Mesothelial cell of epicardium (in vitro differentiated cells): Measurements from ENCODE around the gene EXOC4. TPM values are rescaled to one million over a fixed set of nuclear protein-coding genes. Genes with fewer than 3 reads are reported as not detected.
"Not testable (repeated sequence)": the region's sequence is repeated elsewhere in the genome, so short reads cannot be mapped to it uniquely, and the experiment has no call there.

ENCODE experiments used
- DNase-seq, 2 experiments: peaks; one replicate each; pipeline ENCODE4 v3.0.0; 2021; ENCODE audit warnings: low spot score in 2 of 2; ENCODE audit not compliant: unreplicated experiment in 2 of 2
- H3K27ac Mint-ChIP-seq: 2 replicates; pipeline ENCODE4 v1.8.0; 2021; ENCODE audit warnings: mixed read lengths
- H3K27me3 Mint-ChIP-seq: 2 replicates; pipeline ENCODE4 v1.8.0; 2021; ENCODE audit warnings: low read depth, mixed read lengths
- H3K36me3 Mint-ChIP-seq: 2 replicates; pipeline ENCODE4 v1.8.0; 2021; ENCODE audit warnings: mixed read lengths
- H3K4me1 Mint-ChIP-seq: 2 replicates; pipeline ENCODE4 v1.8.0; 2021; ENCODE audit warnings: mixed read lengths
- H3K4me3 Mint-ChIP-seq: 2 replicates; pipeline ENCODE4 v1.8.0; 2021; ENCODE audit warnings: mild to moderate bottlenecking, moderate library complexity, mixed read lengths
- H3K9me3 Mint-ChIP-seq: 2 replicates; pipeline ENCODE4 v1.8.0; 2021; ENCODE audit warnings: mixed read lengths
- CTCF ChIP-seq: fragments of 200-600 bp; sonication (generic); IDR thresholded peaks from one replicate; pipeline ENCODE4 v1.5.0; 2021; ENCODE audit warnings: antibody characterized with exemption; ENCODE audit not compliant: unreplicated experiment
- total RNA-seq: library from RNA; stranded (reverse); gene quantifications from 3 replicates; pipeline ENCODE4 v1.2.1, GENCODE V29; 2021

The EXOC4 gene
- total RNA-seq, 1 donor from 2014 or later, result 105 TPM

- TF ChIP-seq CTCF, result no peak
- Mint-ChIP-seq H3K36me3 (peaks cover 21% of the 10 kb centered on the region), H3K9me3 (no peaks in the 10 kb centered on the region), H3K4me3 (no peak overlapping the region), H3K27ac (no peak overlapping the region), H3K4me1 (no peaks in the 10 kb centered on the region), H3K27me3 (no peaks in the 10 kb centered on the region)
- DNase-seq, result no peak
Observed at GRCh38 chr7:134069187-134069586, 816.3 kb downstream of the EXOC4 start.

- TF ChIP-seq CTCF, result no peak
- Mint-ChIP-seq H3K4me1 (no peaks in the 10 kb centered on the region), H3K27me3 (no peaks in the 10 kb centered on the region), H3K9me3 (peaks cover 10% of the 10 kb centered on the region), H3K36me3 (peaks cover 28% of the 10 kb centered on the region), H3K4me3 (no peak overlapping the region), H3K27ac (no peak overlapping the region)
- no peak for DNase-seq
Observed at GRCh38 chr7:134070673-134071072, 817.8 kb downstream of the EXOC4 start.

- no peak for TF ChIP-seq CTCF
- Mint-ChIP-seq H3K36me3 (peaks cover 25% of the 10 kb centered on the region), H3K9me3 (peaks cover 15% of the 10 kb centered on the region), H3K4me1 (no peaks in the 10 kb centered on the region), H3K4me3 (no peak overlapping the region), H3K27me3 (no peaks in the 10 kb centered on the region), H3K27ac (no peak overlapping the region)
- no peak for DNase-seq
Observed at GRCh38 chr7:134071355-134072331, 818.8 kb downstream of the EXOC4 start.

- H3K4me3 Mint-ChIP-seq, result no peak overlapping the region
- H3K36me3 Mint-ChIP-seq, result peaks cover 25% of the 10 kb centered on the region
- H3K4me1 Mint-ChIP-seq, result no peaks in the 10 kb centered on the region
- no peak for DNase-seq
- no peaks in the 10 kb centered on the region for H3K27me3 Mint-ChIP-seq
- TF ChIP-seq CTCF, result no peak
- peaks cover 19% of the 10 kb centered on the region for H3K9me3 Mint-ChIP-seq
- no peak overlapping the region for H3K27ac Mint-ChIP-seq
Observed at GRCh38 chr7:134073276-134073675, 820.4 kb downstream of the EXOC4 start.

GRCh38 chr7:134075799-134076198 is 822.9 kb downstream of the EXOC4 start:
- no peak overlapping the region for H3K4me3 Mint-ChIP-seq
- DNase-seq, result no peak
- no peak for TF ChIP-seq CTCF
- H3K27me3 Mint-ChIP-seq, result no peaks in the 10 kb centered on the region
- peaks cover 19% of the 10 kb centered on the region for H3K9me3 Mint-ChIP-seq
- H3K36me3 Mint-ChIP-seq, result peaks cover 24% of the 10 kb centered on the region
- no peaks in the 10 kb centered on the region for H3K4me1 Mint-ChIP-seq
- H3K27ac Mint-ChIP-seq, result no peak overlapping the region

GRCh38 chr7:134077560-134077959 is 824.7 kb downstream of the EXOC4 start:
- not testable (repeated sequence) for H3K27me3 Mint-ChIP-seq, H3K4me1 Mint-ChIP-seq

More at GRCh38 chr7:134077560-134077959, 824.7 kb downstream of the EXOC4 start:
- peaks cover 27% of the 10 kb centered on the region for H3K9me3 Mint-ChIP-seq
- peaks cover 24% of the 10 kb centered on the region for H3K36me3 Mint-ChIP-seq
- not testable (repeated sequence) for DNase-seq, H3K4me3 Mint-ChIP-seq, H3K27ac Mint-ChIP-seq
